ENCODE results near the gene FAM149B1.
A peak's percentile ranks its signal among the peaks of the same experiment; 100 is the strongest.

The FAM149B1 gene

DNA sequence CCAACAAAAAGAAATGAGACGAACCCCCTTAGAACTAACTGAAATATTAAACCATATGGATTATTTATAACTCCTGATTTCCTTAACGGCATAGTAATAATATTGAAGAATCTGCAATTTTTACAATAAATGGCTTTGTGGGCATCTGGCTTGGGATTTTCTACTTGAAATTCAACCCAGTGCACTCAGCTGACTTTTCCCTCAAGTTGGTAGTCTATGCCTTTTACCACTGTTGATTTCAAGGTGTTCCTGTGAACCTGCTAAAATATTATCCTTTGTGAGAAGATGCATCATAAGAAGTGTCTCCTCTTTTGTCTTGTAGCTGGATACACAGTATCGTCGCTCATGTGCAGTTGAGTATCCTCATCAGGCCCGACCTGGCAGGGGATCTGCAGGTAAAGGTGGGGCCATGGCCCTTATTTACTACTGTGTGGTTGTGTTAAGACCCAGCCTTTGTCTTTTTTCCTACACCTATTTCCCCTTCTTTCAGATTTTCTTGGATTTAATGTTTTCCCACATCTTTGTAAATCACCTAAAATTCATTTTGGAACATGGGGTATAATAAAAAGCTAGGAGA, 71.2 kb downstream of the FAM149B1 start:
- Histone ChIP-seq H3K27ac (ENCODE audit: low read depth, low read length) (no peak overlapping the region), H3F3A (ENCODE audit: insufficient read depth) (peaks cover 7% of the 10 kb centered on the region; the same call in 1 of the 2 replicates), H3K79me2 (ENCODE audit: insufficient read depth, low read length) (peaks cover 9% of the 10 kb centered on the region), H3K9ac (ENCODE audit: low read length) (no peak overlapping the region), H3K4me3 (ENCODE audit: insufficient read depth, low read length, poor library complexity, severe bottlenecking) (no peak overlapping the region), H4K20me1 (ENCODE audit: low read depth, low read length) (no peaks in the 10 kb centered on the region; the same call in 1 of the 2 replicates), H3K9me3 (ENCODE audit: insufficient read depth, low read length) (no peaks in the 10 kb centered on the region), H3K9me2 (replicated peaks; ENCODE audit: insufficient read depth, low read length) (no peaks in the 10 kb centered on the region), H3K4me2 (ENCODE audit: low read depth, low read length, poor library complexity, severe bottlenecking) (no peak overlapping the region), H3K27me3 (ENCODE audit: low read length) (no peaks in the 10 kb centered on the region), H2AFZ (ENCODE audit: low read depth, low read length, severe bottlenecking) (no peak overlapping the region), H3K36me3 (ENCODE audit: low read length) (peaks cover 45% of the 10 kb centered on the region)
- TF ChIP-seq EZH2phosphoT487 (conservative IDR thresholded peaks at IDR 0.05; ENCODE audit: low read length) = no peak
- TF ChIP-seq, protein P1, sequence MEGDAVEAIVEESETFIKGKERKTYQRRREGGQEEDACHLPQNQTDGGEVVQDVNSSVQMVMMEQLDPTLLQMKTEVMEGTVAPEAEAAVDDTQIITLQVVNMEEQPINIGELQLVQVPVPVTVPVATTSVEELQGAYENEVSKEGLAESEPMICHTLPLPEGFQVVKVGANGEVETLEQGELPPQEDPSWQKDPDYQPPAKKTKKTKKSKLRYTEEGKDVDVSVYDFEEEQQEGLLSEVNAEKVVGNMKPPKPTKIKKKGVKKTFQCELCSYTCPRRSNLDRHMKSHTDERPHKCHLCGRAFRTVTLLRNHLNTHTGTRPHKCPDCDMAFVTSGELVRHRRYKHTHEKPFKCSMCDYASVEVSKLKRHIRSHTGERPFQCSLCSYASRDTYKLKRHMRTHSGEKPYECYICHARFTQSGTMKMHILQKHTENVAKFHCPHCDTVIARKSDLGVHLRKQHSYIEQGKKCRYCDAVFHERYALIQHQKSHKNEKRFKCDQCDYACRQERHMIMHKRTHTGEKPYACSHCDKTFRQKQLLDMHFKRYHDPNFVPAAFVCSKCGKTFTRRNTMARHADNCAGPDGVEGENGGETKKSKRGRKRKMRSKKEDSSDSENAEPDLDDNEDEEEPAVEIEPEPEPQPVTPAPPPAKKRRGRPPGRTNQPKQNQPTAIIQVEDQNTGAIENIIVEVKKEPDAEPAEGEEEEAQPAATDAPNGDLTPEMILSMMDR (IDR thresholded peaks at IDR 0.05; ENCODE audit: insufficient read depth, low read length, poor library complexity, severe bottlenecking) = no peak

DNA sequence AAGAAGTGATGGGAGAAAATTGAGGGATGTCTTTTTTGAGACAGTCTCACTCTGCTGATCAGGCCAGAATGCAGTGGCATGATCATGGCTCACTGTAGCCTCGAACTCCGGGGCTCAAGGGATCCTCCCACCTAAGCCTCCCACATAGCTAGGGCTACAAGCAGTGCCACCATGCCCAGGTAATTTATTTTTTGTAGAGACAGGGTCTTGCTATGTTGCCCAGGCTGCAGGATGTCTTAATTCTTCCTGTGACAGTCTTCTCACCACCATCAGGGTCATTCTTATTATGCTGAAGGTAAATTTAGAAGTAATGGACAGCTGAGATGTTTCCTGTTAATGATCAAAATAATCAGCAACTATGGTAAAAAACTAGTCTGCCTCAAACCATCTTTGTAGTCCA, 72.0 kb downstream of the FAM149B1 start:
- H3K79me2 ChIP-seq (ENCODE audit: insufficient read depth, low read length) = peaks cover 18% of the 10 kb centered on the region
- H3K9me3 ChIP-seq (ENCODE audit: insufficient read depth, low read length) = no peaks in the 10 kb centered on the region
- peaks cover 7% of the 10 kb centered on the region; the same call in 1 of the 2 replicates for H4K20me1 ChIP-seq (ENCODE audit: low read depth, low read length)
- H3K9me2 ChIP-seq (replicated peaks; ENCODE audit: insufficient read depth, low read length) = no peaks in the 10 kb centered on the region
- H3F3A ChIP-seq (ENCODE audit: insufficient read depth) = peaks cover 6% of the 10 kb centered on the region; the same call in 1 of the 2 replicates
- no peak overlapping the region for H3K4me3 ChIP-seq (ENCODE audit: insufficient read depth, low read length, poor library complexity, severe bottlenecking)
- no peak overlapping the region for H3K4me2 ChIP-seq (ENCODE audit: low read depth, low read length, poor library complexity, severe bottlenecking)
- H2AFZ ChIP-seq (ENCODE audit: low read depth, low read length, severe bottlenecking) = no peak overlapping the region
- H3K27me3 ChIP-seq (ENCODE audit: low read length) = no peaks in the 10 kb centered on the region
- TF ChIP-seq EZH2phosphoT487 (conservative IDR thresholded peaks at IDR 0.05; ENCODE audit: low read length) = no peak
- TF ChIP-seq, protein P1 (IDR thresholded peaks at IDR 0.05; ENCODE audit: insufficient read depth, low read length, poor library complexity, severe bottlenecking) = no peak
- no peak overlapping the region for H3K9ac ChIP-seq (ENCODE audit: low read length)
- no peak overlapping the region for H3K27ac ChIP-seq (ENCODE audit: low read depth, low read length)
- H3K36me3 ChIP-seq (ENCODE audit: low read length) = peaks cover 49% of the 10 kb centered on the region

DNA sequence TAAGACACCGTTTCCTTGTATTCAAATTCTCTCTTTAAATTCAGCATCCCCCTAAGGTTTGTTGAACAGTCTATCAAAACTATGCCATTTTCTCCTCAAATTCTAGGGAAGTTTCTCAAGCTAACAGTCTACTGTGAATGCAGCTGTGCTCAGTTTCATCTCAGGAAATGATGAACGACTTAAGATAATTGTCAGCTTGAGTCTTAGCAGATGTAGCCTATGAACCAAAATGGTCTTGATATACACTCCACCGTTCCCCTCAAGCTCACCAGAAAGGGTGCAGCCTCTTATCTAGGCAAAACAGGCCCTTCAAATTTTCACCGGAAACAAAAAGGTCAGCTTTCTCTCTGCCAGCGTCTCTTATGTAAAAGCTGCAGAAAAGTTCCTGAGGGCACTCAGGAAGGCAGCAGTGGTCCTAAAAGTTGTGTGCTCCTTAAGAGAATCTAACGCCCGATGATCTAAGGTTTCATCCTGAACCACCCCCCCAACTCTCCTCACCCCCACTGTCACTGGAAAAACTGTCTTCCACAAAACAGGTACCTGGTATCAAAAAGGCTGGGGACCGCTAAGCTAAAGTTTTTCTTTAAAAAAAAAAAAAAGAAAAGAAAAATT, 77.1 kb downstream of the FAM149B1 start:
- peaks cover 44% of the 10 kb centered on the region for H3K79me2 ChIP-seq (ENCODE audit: insufficient read depth, low read length)
- H3K9ac ChIP-seq (ENCODE audit: low read length) = peak overlapping the region; percentile 86
- peaks cover 38% of the 10 kb centered on the region for H3K36me3 ChIP-seq (ENCODE audit: low read length)
- peaks cover 24% of the 10 kb centered on the region for H3F3A ChIP-seq (ENCODE audit: insufficient read depth)
- peak overlapping the region; percentile 90 for H3K4me3 ChIP-seq (ENCODE audit: insufficient read depth, low read length, poor library complexity, severe bottlenecking)
- peak overlapping the region; percentile 91 for H3K4me2 ChIP-seq (ENCODE audit: low read depth, low read length, poor library complexity, severe bottlenecking)
- H3K9me3 ChIP-seq (ENCODE audit: insufficient read depth, low read length) = no peaks in the 10 kb centered on the region
- peaks cover 8% of the 10 kb centered on the region; the same call in 1 of the 2 replicates for H4K20me1 ChIP-seq (ENCODE audit: low read depth, low read length)
- H2AFZ ChIP-seq (ENCODE audit: low read depth, low read length, severe bottlenecking) = no peak overlapping the region
- TF ChIP-seq, protein P1 (IDR thresholded peaks at IDR 0.05; ENCODE audit: insufficient read depth, low read length, poor library complexity, severe bottlenecking) = no peak
- TF ChIP-seq EZH2phosphoT487 (conservative IDR thresholded peaks at IDR 0.05; ENCODE audit: low read length) = no peak
- H3K9me2 ChIP-seq (replicated peaks; ENCODE audit: insufficient read depth, low read length) = no peaks in the 10 kb centered on the region
- no peaks in the 10 kb centered on the region for H3K27me3 ChIP-seq (ENCODE audit: low read length)
- H3K27ac ChIP-seq (ENCODE audit: low read depth, low read length) = peak overlapping the region; percentile 19
